GM21526 (cell line): Measurements from ENCODE around the gene ASTL.
"Not testable (repeated sequence)": the region's sequence is repeated elsewhere in the genome, so short reads cannot be mapped to it uniquely, and the experiment has no call there.

ENCODE experiments used
- ATAC-seq: cut with Tn5 transposase; IDR thresholded peaks from one replicate; pipeline ENCODE4 v1.9.1; 2021; ENCODE audit warnings: moderate library complexity; ENCODE audit not compliant: unreplicated experiment, low FRiP score

Gene ASTL

DNA sequence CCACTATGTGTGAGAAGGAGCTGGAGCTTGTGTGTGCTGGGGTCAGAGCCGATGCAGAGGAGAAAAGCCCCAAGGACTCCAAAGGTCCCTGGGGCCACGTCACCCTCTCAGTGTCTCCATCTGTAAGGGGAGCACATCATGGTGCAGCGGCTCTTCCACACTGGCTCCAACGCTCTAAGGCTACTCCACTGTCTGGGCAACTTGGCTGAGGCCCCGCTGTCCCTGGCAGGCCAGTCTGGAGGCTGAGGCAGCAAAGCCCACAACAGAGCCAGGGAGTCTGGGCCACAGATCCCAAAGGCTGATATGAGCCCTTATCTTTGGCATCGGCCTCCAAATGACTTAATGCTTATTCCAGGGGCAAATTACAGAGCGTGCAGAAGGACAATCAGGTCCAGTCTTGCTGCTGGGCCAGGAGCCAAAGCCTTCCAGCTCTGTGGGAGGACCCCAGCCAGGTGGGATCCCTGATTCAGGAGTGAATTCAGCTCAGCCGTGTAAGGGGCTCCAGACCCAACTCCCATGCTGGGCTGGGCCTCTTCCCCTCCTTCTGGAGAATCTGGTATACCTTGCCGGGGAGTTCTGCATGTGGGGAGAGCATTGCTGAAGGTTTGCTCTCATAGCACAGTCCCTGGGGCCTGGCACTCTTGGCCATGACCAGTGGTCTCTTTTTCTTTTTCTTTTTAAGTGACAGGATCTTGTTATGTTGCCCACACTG lies 8.7 kb upstream of the ASTL start:
- no peak for ATAC-seq

DNA sequence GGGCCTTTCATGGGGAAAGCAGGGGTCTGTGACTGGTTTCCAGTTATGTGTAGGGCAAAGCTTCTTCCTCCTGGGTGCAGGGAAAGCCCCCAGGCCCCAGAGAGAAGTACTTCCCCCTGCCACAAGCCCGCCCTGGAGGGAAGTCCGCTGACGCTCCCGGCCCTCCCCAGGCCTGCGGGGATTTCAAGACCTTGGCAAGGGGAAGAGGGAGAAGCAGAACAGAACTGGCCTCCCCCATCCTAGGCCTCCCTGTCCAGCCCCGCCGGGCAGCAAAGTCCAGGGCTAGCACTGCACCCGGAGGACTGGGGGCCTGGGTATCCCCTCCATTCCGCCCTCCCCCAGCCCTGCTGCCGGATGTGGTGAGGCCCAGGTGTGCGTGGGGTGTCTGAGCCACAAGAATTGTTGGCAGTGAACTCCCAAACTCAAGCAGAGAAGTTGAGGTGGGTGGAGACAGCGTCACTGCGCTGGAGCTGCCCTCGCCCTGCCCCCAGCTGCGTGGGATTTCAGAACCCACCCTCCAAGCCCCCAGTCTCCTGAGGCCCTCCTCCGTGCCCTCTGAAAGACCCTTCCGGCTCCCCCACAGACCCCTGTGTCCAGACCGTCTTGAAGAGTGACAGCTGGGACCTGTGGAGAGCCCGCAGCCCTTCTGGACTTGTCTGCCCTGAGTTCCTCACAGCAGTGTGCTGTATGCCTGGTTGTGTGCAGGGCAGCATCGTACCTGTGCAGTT lies 8.0 kb upstream of the ASTL start:
- peak; percentile 29 for ATAC-seq

DNA sequence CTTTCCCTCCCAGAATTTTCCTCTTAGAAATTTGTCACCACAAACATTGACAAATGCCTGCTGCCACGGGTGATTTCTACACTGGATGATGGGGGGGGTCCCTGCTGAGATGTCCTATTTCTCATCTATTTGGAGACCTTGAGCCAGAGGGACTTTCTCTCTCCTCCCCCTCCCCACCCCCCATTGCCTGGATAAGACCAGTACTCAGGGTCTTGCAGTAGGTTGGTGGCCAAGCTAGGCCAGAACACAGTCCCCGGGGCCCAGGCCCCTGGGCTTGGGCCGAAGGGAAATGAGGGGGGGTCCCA lies 7.5 kb upstream of the ASTL start:
- no peak for ATAC-seq

DNA sequence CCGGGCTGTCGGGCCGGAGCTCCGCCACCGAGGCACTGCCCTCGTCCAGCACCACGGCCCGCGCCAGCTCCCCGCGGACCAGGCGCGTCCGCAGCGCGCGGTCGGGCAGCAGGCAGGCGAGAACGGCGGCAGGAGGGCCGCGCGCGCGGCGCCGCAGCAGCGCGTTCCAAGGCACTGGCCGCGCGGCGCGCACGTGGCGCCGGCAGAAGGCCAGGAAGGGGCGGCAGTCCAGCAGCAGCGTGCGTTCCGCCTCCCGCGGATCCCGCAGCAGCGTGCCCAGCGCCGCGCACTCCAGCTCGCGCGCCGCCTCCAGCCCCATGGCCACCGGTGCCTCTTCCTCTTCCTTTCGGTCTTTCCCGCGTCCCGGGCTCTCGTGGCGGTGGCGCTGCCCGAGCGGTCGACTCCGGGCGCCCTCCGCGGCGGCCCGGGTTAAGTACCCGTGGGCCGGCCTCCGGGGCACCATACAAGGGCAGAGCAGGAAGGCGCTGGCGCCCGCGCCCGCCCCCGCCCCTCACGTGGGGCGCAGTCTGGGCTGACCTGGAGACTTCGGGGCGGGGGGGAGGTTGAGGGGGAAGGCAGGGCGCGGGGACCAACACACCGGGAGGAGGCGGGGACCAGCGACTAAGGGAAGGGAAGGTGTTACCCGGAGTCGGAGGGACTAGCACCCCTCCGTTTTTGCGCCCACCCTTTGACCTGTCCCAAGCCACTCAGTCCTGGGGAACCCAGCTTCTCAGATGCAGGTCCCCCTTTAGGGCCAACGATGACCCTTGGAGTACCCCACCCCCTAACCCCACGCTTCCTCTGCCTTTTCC lies 6.9 kb upstream of the ASTL start, which contains the start of gene DUSP2:
TSS of gene DUSP2 (minus strand) at position 405 of the 812 bp plus-strand sequence. CDS start at position 319, 86 bp downstream.
- peak; percentile 43 for ATAC-seq

DNA sequence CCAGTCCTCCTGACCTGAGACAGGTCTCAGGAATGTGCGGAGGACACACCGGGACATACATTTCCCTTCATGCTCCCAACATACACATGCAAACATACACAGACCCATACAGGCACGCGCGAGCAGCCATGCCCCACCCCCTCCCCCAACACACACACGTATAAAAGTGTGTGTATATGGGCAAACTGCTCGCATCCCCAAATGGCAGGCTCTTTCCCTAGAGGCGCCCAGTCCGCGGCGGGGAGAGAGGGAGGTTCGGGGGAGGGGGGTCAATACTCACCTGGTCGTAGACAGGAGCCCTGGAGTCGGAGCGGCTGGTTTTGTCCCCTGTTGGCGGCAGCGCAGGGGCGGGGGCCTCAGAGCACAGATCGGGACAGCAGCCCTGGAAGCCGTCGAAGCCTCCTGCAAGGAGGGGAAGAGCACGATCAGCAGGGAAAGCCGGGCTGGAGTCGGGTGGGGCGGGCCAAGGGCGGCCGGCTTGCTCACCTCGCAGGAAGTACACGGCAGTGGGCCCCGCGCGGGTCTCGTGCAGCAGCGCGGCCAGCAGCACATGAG lies 6.3 kb upstream of the ASTL start:
- ATAC-seq: no peak

GRCh38 chr2:96143848-96144480 lies 5.7 kb upstream of the ASTL start:
- no peak for ATAC-seq

DNA sequence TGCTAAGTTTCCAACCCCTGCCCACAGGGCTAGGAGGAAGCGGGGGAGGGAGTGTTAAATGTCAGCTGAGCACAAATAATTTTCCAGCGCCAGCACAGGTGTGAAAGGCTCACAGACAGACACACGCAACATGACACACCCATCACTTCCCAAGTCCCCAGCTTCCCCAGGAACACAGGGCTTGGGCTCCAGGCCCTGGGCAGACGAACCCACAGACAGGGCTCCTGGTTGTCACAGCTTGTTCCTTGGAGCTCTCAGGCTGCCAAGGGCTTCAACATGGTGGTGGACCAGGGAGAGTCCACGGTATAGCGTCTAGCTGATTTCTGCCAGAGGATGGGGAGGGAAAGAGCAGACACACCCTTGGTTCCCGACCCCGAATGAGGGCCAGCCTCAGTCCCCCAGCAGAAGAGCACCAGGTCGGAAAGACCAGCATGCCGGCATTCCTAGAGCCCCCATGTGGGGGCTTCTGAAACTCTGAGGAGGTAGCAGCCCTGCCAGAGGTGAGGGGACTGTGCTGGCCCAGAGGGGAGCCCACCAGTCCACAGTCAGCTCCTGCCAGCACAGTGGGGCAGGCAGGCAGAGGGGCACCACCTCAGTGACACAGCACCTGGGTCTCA lies 5.0 kb upstream of the ASTL start:
- ATAC-seq: no peak

DNA sequence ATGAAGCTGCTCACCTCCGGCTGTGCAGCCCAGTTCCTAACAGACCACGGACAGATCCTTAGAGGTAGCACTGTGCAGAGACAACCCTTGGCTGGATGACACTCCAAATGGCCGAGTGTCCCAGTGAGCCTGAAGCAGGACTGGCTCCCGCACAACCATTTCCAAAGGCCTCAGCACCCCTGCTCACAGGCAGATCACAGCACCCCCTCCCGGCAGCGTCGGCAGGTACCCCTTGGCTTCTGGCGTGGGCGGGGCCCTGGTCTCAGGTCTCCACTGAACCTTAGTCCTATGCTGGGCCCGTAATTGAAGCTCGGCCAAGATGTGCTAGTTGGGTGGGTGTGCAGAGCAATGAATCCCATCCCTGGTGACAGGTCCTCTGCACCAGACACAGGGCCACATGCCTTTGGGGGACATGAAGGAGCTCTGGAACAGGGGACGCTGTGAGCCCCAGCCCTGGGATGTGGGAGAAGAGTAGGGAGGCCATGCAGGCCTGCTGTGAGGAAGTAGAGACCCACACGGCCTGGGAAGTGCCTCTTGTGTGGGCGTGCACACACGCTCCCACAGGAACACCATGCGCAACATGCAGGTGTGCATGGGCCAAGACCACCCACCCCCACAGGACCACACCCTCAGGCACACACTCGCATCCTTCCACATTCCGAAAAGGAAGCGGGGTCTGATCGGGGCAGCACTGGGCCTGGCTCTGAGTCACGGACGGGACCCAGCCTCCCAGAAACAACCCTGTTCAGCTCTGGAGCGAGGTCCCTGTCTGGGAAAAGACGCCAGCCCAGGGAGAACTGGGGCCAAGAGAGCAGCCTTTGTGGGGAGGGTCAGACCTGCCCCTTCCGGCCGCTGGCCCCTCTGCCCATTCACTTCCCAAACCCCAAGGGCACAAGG lies 4.2 kb upstream of the ASTL start:
- ATAC-seq: no peak

DNA sequence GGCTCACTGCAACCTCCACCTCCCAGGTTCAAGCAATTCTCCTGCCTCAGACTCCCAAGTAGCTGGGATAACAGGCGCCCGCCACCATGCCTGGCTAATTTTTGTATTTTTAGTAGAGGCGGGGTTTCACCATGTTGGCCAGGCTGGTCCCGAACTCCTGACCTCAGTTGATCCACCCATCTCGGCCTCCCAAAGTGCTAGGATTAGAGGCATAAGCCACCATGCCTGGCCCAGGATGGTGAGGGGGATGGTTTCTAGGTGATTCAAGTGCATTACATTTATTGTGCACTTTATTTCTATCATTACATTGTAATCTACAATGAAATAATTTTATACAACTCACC lies 3.3 kb upstream of the ASTL start:
- not testable (repeated sequence) for ATAC-seq

- ATAC-seq: no peak
These were observed 2.8 kb upstream of the ASTL start for GRCh38 chr2:96140941-96141623.

- ATAC-seq: no peak
These were observed 968 bp upstream of the ASTL start for GRCh38 chr2:96139181-96139758.

DNA sequence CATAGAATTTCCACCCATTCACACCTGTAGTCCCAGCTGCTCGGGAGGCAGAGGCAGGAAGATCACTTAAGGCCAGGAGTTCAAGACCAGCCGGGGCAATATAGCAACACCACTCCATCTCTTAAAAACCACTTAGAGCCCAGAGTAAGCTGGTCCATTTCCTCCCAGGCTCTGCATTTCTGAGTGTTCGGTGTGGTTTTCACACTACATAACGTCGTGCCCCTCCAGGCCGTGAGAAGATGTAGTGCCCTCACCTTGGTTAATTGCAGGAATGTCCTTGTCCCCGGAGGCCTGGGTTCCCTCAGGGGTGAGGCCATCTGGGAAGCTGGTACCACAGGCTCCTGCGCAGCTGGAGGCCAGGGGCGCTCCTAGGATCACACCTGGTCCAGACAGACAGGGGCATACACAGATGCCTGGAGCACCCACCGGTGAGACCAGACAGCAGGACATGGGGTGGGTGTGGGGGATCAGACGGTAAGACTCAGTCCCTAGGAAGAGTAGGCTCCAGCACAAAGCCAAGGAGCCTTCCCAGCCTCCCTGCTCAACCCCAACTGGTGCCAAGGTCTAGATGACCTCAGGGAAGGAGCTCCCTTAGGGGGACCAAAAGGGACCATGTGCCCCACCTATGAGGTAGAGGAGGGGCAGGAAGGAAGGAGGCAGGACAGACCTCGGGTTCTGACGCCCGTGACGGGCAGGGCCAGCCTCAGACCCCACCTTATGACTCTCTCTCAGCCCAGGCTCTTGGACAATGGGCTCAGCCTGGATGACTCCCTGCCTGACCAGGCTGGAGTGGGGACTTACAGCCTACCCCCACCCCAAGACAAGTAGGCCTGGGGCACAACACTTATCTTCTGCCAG lies 752 bp downstream of the ASTL start:
- no peak for ATAC-seq

DNA sequence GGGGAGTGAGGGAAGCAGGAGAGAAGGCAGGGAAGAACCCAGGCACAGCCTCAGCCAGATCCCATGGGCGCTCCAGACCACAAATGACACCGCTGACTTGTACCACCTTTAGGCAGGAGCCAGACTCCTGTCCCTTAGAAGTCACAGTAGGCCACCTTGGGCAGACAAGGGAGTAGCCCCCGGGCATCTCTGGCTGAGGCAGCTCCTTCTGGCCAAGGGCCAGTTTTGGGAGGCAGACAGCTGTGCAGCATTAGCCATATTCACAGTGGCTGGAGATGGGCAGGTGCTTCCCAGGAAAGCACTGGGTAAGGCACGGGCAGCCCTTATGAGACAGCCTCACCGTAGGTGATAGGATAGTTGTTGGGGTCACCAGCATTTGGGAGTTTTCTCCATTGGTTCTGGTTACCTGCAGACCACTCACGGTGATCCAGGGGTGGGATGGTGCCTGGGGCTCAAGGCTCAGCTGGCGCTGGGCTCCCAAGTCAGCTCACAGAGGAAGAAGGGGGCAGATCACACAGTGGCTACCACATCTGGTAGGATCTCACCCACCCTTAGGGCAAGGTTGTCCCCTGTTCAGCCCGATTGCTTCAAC lies 2.1 kb downstream of the ASTL start:
- ATAC-seq: no peak

DNA sequence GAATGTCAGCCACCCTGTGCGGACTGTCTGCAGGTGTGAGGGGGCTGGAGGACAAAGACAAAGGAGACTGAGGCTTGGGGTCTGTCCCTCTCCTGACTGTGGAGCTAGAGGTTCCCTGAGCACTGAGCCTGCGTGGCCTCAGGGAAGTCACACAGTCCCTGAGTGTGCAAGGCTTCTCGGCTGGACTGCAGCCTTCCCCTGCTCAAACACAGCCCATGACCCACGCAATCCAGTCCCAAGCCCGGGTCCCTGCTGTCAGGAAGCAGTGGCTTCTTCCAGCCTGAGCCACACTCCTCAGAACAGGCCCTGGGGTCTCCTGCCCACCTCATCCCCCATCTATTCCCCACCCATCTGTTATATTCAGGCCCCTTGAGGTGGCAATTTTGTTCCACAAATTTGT lies 2.7 kb downstream of the ASTL start:
- ATAC-seq: no peak

DNA sequence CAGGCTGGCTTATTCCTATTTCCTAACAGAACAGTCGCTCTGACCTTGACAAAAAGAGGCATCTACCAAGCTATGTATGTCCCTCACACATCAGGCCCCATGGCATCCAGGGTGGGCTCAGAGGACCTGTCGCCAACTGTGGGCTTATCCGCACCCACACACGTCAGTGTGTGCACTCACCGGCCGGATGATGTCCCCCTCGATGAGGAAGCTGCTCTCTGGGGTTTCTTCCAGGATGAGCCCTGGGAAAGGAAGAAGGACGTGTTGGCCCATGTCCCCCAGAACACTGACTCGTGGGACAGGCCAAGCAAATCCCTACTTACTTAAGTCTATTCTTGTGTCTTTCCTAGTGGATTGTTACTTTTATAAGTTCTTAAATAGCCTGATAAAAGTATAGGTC lies 3.1 kb downstream of the ASTL start:
- no peak for ATAC-seq

- no peak for ATAC-seq
These were observed 3.9 kb downstream of the ASTL start for GRCh38 chr2:96134421-96134820.
